SK-N-SH (cell line): ENCODE results near the gene CHEK2. TPM values are rescaled to one million over a fixed set of nuclear protein-coding genes. Genes with fewer than 3 reads are reported as not detected.
"Not testable (repeated sequence)": the region's sequence is repeated elsewhere in the genome, so short reads cannot be mapped to it uniquely, and the experiment has no call there.

ENCODE experiments used
- CTCF ChIA-PET: fragments of 300-600, 350-600 bp; formaldehyde crosslinking; extraction: SDS; loops from one replicate; lab custom pipeline; 2021; lab: Yijun Ruan, JAX
- POLR2A ChIA-PET: fragments of 350-600 bp; sonication (Branson Sonifier 250); formaldehyde crosslinking; extraction: SDS; loops from one replicate; lab custom pipeline; 2020; ENCODE audit warnings: antibody characterized with exemption, inconsistent platforms; lab: Yijun Ruan, JAX
- DNase-seq: peaks from one replicate; pipeline ENCODE4 v3.0.0; 2012
- H2AFZ ChIP-seq: fragments of 200-600 bp; sonication (generic); 2 replicates; pipeline ENCODE4 v1.8.1; 2016; ENCODE audit warnings: antibody characterized with exemption, mild to moderate bottlenecking, low read depth
- H3F3A ChIP-seq: fragments of 200-600 bp; sonication (generic); replicated peaks from 2 replicates; pipeline ENCODE3; 2016; ENCODE audit warnings: antibody characterized with exemption, mild to moderate bottlenecking; ENCODE audit not compliant: insufficient read depth
- H3K27ac ChIP-seq, 2 experiments: fragments of 200-500 bp in 1 of 2; fragments of 200-600 bp in 1 of 2; sonication (Bioruptor generic) in 1 of 2; sonication (generic), shearing (Covaris generic) in 1 of 2; 2 replicates each; pipeline versions ENCODE4 v1.5.1 to v1.6.1; 2014 to 2016; ENCODE audit warnings: low read depth in 2 of 2, inconsistent platforms in 1 of 2, low read length in 1 of 2, mild to moderate bottlenecking in 1 of 2, mixed read lengths in 1 of 2
- H3K27me3 ChIP-seq: fragments of 200-600 bp; sonication (generic), shearing (Covaris generic); 2 replicates; pipeline ENCODE4 v1.6.1; 2016; ENCODE audit warnings: mixed run types; ENCODE audit not compliant: insufficient read depth
- H3K36me3 ChIP-seq, 2 experiments: fragments of 200-500 bp in 1 of 2; fragments of 200-600 bp in 1 of 2; sonication (Bioruptor generic) in 1 of 2; sonication (generic) in 1 of 2; replicated peaks in 1 of 2; 2 replicates each; pipeline versions ENCODE3 to v1.5.1; 2014 to 2016; ENCODE audit warnings: low read length in 1 of 2, mild to moderate bottlenecking in 1 of 2; ENCODE audit not compliant: insufficient read depth in 2 of 2, control insufficient read depth in 1 of 2
- H3K4me1 ChIP-seq, 2 experiments: fragments of 200-500 bp in 1 of 2; fragments of 200-600 bp in 1 of 2; sonication (Bioruptor generic) in 1 of 2; sonication (generic), shearing (Covaris generic) in 1 of 2; 2 replicates each; pipeline versions ENCODE4 v1.5.1 to v1.6.1; 2014 to 2016; ENCODE audit warnings: low read depth in 1 of 2, low read length in 1 of 2, mixed run types in 1 of 2; ENCODE audit not compliant: insufficient read depth in 2 of 2, control insufficient read depth in 1 of 2
- H3K4me2 ChIP-seq: fragments of 200-600 bp; sonication (generic), shearing (Covaris generic); 2 replicates; pipeline ENCODE4 v1.6.1; 2017; ENCODE audit warnings: mixed run types
- H3K4me3 ChIP-seq, 2 experiments: fragments of 200-500 bp in 1 of 2; fragments of 200-600 bp in 1 of 2; sonication (Bioruptor generic) in 1 of 2; sonication (generic), shearing (Covaris generic) in 1 of 2; 2 replicates each; pipeline versions ENCODE4 v1.5.1 to v1.8.1; 2014 to 2016; ENCODE audit warnings: low read depth in 2 of 2, inconsistent platforms in 1 of 2, low read length in 1 of 2, mild to moderate bottlenecking in 1 of 2, mixed read lengths in 1 of 2, moderate library complexity in 1 of 2
- H3K79me2 ChIP-seq: fragments of 200-600 bp; sonication (generic); 2 replicates; pipeline ENCODE4 v1.8.1; 2017; ENCODE audit warnings: mild to moderate bottlenecking; ENCODE audit not compliant: insufficient read depth
- H3K9ac ChIP-seq: fragments of 200-600 bp; sonication (generic); 2 replicates; pipeline ENCODE4 v1.6.1; 2017; ENCODE audit warnings: mixed run types
- H3K9me2 ChIP-seq: fragments of 200-600 bp; sonication (generic); 2 replicates; pipeline ENCODE4 v1.6.1; 2017; ENCODE audit warnings: mixed run types
- H3K9me3 ChIP-seq: fragments of 200-600 bp; sonication (generic); 2 replicates; pipeline ENCODE4 v1.6.1; 2017; ENCODE audit warnings: mixed run types, mild to moderate bottlenecking, moderate library complexity
- H4K20me1 ChIP-seq: fragments of 200-600 bp; sonication (generic); 2 replicates; pipeline ENCODE4 v1.6.1; 2017; ENCODE audit warnings: mild to moderate bottlenecking, mixed run types; ENCODE audit not compliant: insufficient read depth
- CTCF ChIP-seq: fragments of 200-600 bp; sonication (generic); IDR thresholded peaks from 2 replicates; pipeline ENCODE4 v1.6.1; 2017; ENCODE audit warnings: antibody characterized with exemption, mild to moderate bottlenecking, moderate library complexity
- ELF1 ChIP-seq: IDR thresholded peaks from 2 replicates; pipeline ENCODE4 v1.4.0; 2012
- EP300 ChIP-seq, 2 experiments: IDR thresholded peaks; 2 replicates each; pipeline versions ENCODE4 v1.4.0 to v1.6.1; 2012; ENCODE audit warnings: borderline replicate concordance in 1 of 2, low read depth in 1 of 2, low read length in 1 of 2
- EZH2phosphoT487 ChIP-seq: fragments of 200-600 bp; sonication (generic); IDR thresholded peaks from 2 replicates; pipeline ENCODE4 v1.6.1; 2017; ENCODE audit warnings: low read depth, mixed run types, mild to moderate bottlenecking, antibody characterized with exemption, moderate library complexity, borderline replicate concordance
- FOSL2 ChIP-seq: IDR thresholded peaks from 2 replicates; pipeline ENCODE4 v1.4.0; 2012; ENCODE audit warnings: low read depth, mild to moderate bottlenecking, moderate library complexity, borderline replicate concordance
- FOXM1 ChIP-seq: IDR thresholded peaks from 2 replicates; pipeline ENCODE4 v1.4.0; 2012; ENCODE audit warnings: low read depth, mild to moderate bottlenecking
- GABPA ChIP-seq: IDR thresholded peaks from 2 replicates; pipeline ENCODE4 v1.4.0; 2012; ENCODE audit warnings: low read depth, mild to moderate bottlenecking
- IRF3 ChIP-seq: fragments of 150-350 bp; IDR thresholded peaks from 2 replicates; pipeline ENCODE4 v1.6.1; 2016; ENCODE audit warnings: mild to moderate bottlenecking, low read depth, low read length
- MAX ChIP-seq: IDR thresholded peaks from 2 replicates; pipeline ENCODE4 v1.4.0; 2012; ENCODE audit warnings: low read depth
- MEF2A ChIP-seq: IDR thresholded peaks from 2 replicates; pipeline ENCODE4 v1.4.0; 2012; ENCODE audit warnings: low read depth, borderline replicate concordance
- MXI1 ChIP-seq: IDR thresholded peaks from 2 replicates; pipeline ENCODE4 v1.6.1; 2012; ENCODE audit warnings: mild to moderate bottlenecking, low read depth, low read length, improper control_type of control experiment
- NRF1 ChIP-seq: IDR thresholded peaks from 2 replicates; pipeline ENCODE4 v1.6.1; 2012; ENCODE audit warnings: low read depth, mild to moderate bottlenecking, low read length
- POLR2AphosphoS5 ChIP-seq: IDR thresholded peaks from 2 replicates; pipeline ENCODE4 v1.6.1; 2012; ENCODE audit warnings: low read depth, low read length
- RAD21 ChIP-seq: IDR thresholded peaks from 2 replicates; pipeline ENCODE4 v1.6.1; 2012; ENCODE audit warnings: mild to moderate bottlenecking, low read length
- RCOR1 ChIP-seq: fragments of 150-350 bp; IDR thresholded peaks from 2 replicates; pipeline ENCODE4 v1.6.1; 2017; ENCODE audit warnings: antibody characterized with exemption, low read length
- RXRA ChIP-seq: IDR thresholded peaks from 2 replicates; pipeline ENCODE4 v1.4.0; 2012; ENCODE audit warnings: low read depth, mild to moderate bottlenecking, borderline replicate concordance
- SMC3 ChIP-seq: IDR thresholded peaks from 2 replicates; pipeline ENCODE4 v1.6.1; 2012; ENCODE audit warnings: low read depth, low read length, improper control_type of control experiment
- ZBTB33 ChIP-seq: IDR thresholded peaks from 2 replicates; pipeline ENCODE4 v1.4.0; 2012; ENCODE audit warnings: low read depth, borderline replicate concordance
- WGBS: methylation state at CpG from one replicate; pipeline ENCODE4 v1.1.6; 2017; ENCODE audit warnings: low lambda C conversion rate; 5-methylcytosine and 5-hydroxymethylcytosine counted together
- polyA plus RNA-seq, 3 experiments: library from polyadenylated mRNA; depleted of rRNA; stranded (reverse); fragments of >200 nt; gene quantifications; 2 replicates each; pipeline ENCODE4 v1.2.3, GENCODE V29; 2012
- TF ChIP-seq, protein P1 (sequence below): IDR thresholded peaks from 2 replicates; pipeline ENCODE4 v1.6.1; 2012; ENCODE audit warnings: mild to moderate bottlenecking, low read depth, low read length, moderate library complexity

The CHEK2 gene
- polyA plus RNA-seq, 1 of the 3 experiments (the other 2 are of a cell fraction) = 12.0 TPM

- 95% methylated on average over 3 of the region's 3 CpGs for WGBS
- H3K79me2 ChIP-seq, H3K9me2 ChIP-seq, H3K9ac ChIP-seq, POLR2A ChIA-PET, H3K4me2 ChIP-seq, H3K9me3 ChIP-seq, H4K20me1 ChIP-seq, H3K4me3 ChIP-seq, H3K27ac ChIP-seq, H2AFZ ChIP-seq, DNase-seq, H3K4me1 ChIP-seq, H3K27me3 ChIP-seq: not testable (repeated sequence)
- Histone ChIP-seq H3F3A (peaks cover 13% of the 10 kb centered on the region), H3K36me3 (peaks cover 0 to 19% of the 10 kb centered on the region in 2 experiments)
- CTCF ChIA-PET = interaction anchor here (1.5 kb wide), 1 partner anchor 75 kb away, joined by 3 read pairs; no protein-coding TSS in a partner anchor
These were observed 12.9 kb upstream of the CHEK2 start for GRCh38 chr22:28754512-28754911.

- Histone ChIP-seq H3K27ac (peak overlapping the region in 1 of 2 experiments; percentile 89; a peak in 2 of 4 replicates), H3K9me2 (no peaks in the 10 kb centered on the region), H3K4me1 (no peaks in the 10 kb centered on the region), H3K27me3 (no peaks in the 10 kb centered on the region), H2AFZ (no peak overlapping the region), H3K9me3 (no peaks in the 10 kb centered on the region), H4K20me1 (no peaks in the 10 kb centered on the region), H3K36me3 (peaks cover 5 to 46% of the 10 kb centered on the region in 2 experiments), H3K4me3 (peak overlapping the region in 1 of 2 experiments; percentile 35; a peak in 1 of 4 replicates), H3K4me2 (peak overlapping the region; percentile 19), H3K9ac (no peak overlapping the region), H3K79me2 (peaks cover 6% of the 10 kb centered on the region; the same call in 1 of the 2 replicates), H3F3A (peaks cover 23% of the 10 kb centered on the region)
- DNase-seq = no peak
- ChIA-PET POLR2A (interaction anchor here (1.0 kb wide), 1 partner anchor 9 kb away, joined by 4 read pairs; no protein-coding TSS in a partner anchor), CTCF (no interaction called here)
- WGBS = 30% methylated on average over 6 of the region's 6 CpGs
- TF ChIP-seq POLR2AphosphoS5 = no peak; the same call in 1 of the 2 replicates
- TF ChIP-seq MXI1 = no peak
- no peak for TF ChIP-seq RXRA
- TF ChIP-seq IRF3 = no peak
- no peak for TF ChIP-seq EZH2phosphoT487
- TF ChIP-seq FOXM1 = no peak
- TF ChIP-seq RAD21 = no peak
- no peak for TF ChIP-seq NRF1
- peak; percentile 68 for TF ChIP-seq MEF2A
- TF ChIP-seq MAX = no peak
- no peak for TF ChIP-seq FOSL2
- TF ChIP-seq EP300 (IDR thresholded peaks at IDR 0.05; ENCODE audit: borderline replicate concordance in 1 of 2, low read depth in 1 of 2, low read length in 1 of 2) = no peak
- TF ChIP-seq, protein P1, sequence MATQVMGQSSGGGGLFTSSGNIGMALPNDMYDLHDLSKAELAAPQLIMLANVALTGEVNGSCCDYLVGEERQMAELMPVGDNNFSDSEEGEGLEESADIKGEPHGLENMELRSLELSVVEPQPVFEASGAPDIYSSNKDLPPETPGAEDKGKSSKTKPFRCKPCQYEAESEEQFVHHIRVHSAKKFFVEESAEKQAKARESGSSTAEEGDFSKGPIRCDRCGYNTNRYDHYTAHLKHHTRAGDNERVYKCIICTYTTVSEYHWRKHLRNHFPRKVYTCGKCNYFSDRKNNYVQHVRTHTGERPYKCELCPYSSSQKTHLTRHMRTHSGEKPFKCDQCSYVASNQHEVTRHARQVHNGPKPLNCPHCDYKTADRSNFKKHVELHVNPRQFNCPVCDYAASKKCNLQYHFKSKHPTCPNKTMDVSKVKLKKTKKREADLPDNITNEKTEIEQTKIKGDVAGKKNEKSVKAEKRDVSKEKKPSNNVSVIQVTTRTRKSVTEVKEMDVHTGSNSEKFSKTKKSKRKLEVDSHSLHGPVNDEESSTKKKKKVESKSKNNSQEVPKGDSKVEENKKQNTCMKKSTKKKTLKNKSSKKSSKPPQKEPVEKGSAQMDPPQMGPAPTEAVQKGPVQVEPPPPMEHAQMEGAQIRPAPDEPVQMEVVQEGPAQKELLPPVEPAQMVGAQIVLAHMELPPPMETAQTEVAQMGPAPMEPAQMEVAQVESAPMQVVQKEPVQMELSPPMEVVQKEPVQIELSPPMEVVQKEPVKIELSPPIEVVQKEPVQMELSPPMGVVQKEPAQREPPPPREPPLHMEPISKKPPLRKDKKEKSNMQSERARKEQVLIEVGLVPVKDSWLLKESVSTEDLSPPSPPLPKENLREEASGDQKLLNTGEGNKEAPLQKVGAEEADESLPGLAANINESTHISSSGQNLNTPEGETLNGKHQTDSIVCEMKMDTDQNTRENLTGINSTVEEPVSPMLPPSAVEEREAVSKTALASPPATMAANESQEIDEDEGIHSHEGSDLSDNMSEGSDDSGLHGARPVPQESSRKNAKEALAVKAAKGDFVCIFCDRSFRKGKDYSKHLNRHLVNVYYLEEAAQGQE = no peak
- no peak for TF ChIP-seq SMC3
- TF ChIP-seq ELF1 = no peak; the same call in 1 of the 2 replicates
- no peak for TF ChIP-seq ZBTB33
- no peak for TF ChIP-seq CTCF
- TF ChIP-seq RCOR1 = no peak
- no peak for TF ChIP-seq GABPA
These were observed 8.9 kb upstream of the CHEK2 start for GRCh38 chr22:28750471-28750881.
